Smooth muscle cell (in vitro differentiated cells): ENCODE measurements around the gene ST7L. TPM values are rescaled to one million over a fixed set of nuclear protein-coding genes. Genes with fewer than 3 reads are reported as not detected.
A peak's percentile ranks its signal among the peaks of the same experiment; 100 is the strongest.

Experiments used
- DNase-seq: peaks from one replicate; lab custom pipeline; 2025; ENCODE audit not compliant: unreplicated experiment; lab: John Stamatoyannopoulos, UW
- H2AFZ ChIP-seq: fragments of 200-600 bp; sonication (generic); 2 replicates; pipeline ENCODE4 v1.6.0; 2016; ENCODE audit warnings: antibody characterized with exemption, low read depth, mild to moderate bottlenecking
- H3F3A ChIP-seq: fragments of 200-600 bp; sonication (generic); 2 replicates; pipeline ENCODE4 v1.6.0; 2017; ENCODE audit warnings: antibody characterized with exemption, low read depth
- H3K27ac ChIP-seq: fragments of 200-600 bp; sonication (generic); 2 replicates; pipeline ENCODE4 v1.5.1; 2016; ENCODE audit warnings: low read depth, mild to moderate bottlenecking
- H3K27me3 ChIP-seq: fragments of 200-600 bp; sonication (generic); 2 replicates; pipeline ENCODE4 v1.6.1; 2016; ENCODE audit warnings: low read depth, mild to moderate bottlenecking
- H3K36me3 ChIP-seq: fragments of 200-600 bp; sonication (generic); 2 replicates; pipeline ENCODE4 v1.5.1; 2016; ENCODE audit warnings: low read depth
- H3K4me1 ChIP-seq: fragments of 200-600 bp; sonication (generic); 2 replicates; pipeline ENCODE4 v1.5.1; 2016; ENCODE audit warnings: low read depth
- H3K4me2 ChIP-seq: fragments of 200-600 bp; sonication (generic); 2 replicates; pipeline ENCODE4 v1.6.0; 2016; ENCODE audit warnings: mild to moderate bottlenecking
- H3K4me3 ChIP-seq: fragments of 200-600 bp; sonication (generic); 2 replicates; pipeline ENCODE4 v1.5.1; 2016; ENCODE audit warnings: mild to moderate bottlenecking
- H3K79me2 ChIP-seq: fragments of 200-600 bp; sonication (generic); 2 replicates; pipeline ENCODE4 v1.6.0; 2016; ENCODE audit warnings: low read depth, mild to moderate bottlenecking
- H3K9ac ChIP-seq: fragments of 200-600 bp; sonication (generic); 2 replicates; pipeline ENCODE4 v1.6.0; 2016; ENCODE audit warnings: low read depth
- H3K9me3 ChIP-seq: fragments of 200-600 bp; sonication (generic); replicated peaks from 2 replicates; pipeline ENCODE4 v1.5.1; 2016; ENCODE audit warnings: low read depth
- H4K20me1 ChIP-seq: fragments of 200-600 bp; sonication (generic); 2 replicates; pipeline ENCODE4 v1.6.0; 2016; ENCODE audit warnings: low read depth
- CTCF ChIP-seq: fragments of 200-600 bp; sonication (generic); IDR thresholded peaks from 2 replicates; pipeline ENCODE4 v1.5.1; 2017; ENCODE audit warnings: borderline replicate concordance, mild to moderate bottlenecking, antibody characterized with exemption; ENCODE audit not compliant: insufficient read depth, poor library complexity, severe bottlenecking
- WGBS: methylation state at CpG from one replicate; pipeline ENCODE4 v1.1.7; 2016; ENCODE audit warnings: low lambda C conversion rate; 5-methylcytosine and 5-hydroxymethylcytosine counted together
- polyA plus RNA-seq: library from polyadenylated mRNA; unstranded; fragments of >200 nt; fragmentation: Nextera tagmentation; extraction: Ambion mirVana; gene quantifications from 2 replicates; pipeline ENCODE4 v1.2.1, GENCODE V29; 2016
- total RNA-seq: library from RNA; depleted of rRNA; stranded (reverse); fragments of >200 nt; gene quantifications from 2 replicates; pipeline ENCODE4 v1.2.3, GENCODE V29; 2014

Gene ST7L, protein sequence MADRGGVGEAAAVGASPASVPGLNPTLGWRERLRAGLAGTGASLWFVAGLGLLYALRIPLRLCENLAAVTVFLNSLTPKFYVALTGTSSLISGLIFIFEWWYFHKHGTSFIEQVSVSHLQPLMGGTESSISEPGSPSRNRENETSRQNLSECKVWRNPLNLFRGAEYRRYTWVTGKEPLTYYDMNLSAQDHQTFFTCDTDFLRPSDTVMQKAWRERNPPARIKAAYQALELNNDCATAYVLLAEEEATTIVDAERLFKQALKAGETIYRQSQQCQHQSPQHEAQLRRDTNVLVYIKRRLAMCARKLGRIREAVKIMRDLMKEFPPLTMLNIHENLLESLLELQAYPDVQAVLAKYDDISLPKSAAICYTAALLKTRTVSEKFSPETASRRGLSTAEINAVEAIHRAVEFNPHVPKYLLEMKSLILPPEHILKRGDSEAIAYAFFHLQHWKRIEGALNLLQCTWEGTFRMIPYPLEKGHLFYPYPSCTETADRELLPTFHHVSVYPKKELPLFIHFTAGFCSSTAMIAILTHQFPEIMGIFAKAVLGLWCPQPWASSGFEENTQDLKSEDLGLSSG
- total RNA-seq: 17.2 and 28.0 TPM in 2 replicates
- polyA plus RNA-seq: 11.8 and 16.3 TPM in 2 replicates

GRCh38 chr1:112618721-112619517 is at the start of gene ST7L:
ST7L (minus strand) TSS chr1:112619141; CDS start chr1:112619113, 28 bp downstream.
- no peaks in the 10 kb centered on the region for H3K27me3 ChIP-seq
- H3K4me2 ChIP-seq: peak within 1 kb of the TSS; percentile 94
- H2AFZ ChIP-seq: peak within 1 kb of the TSS; percentile 73
- H3K9ac ChIP-seq: peak within 1 kb of the TSS; percentile 96
- peaks cover 4% of the 10 kb centered on the region for H3F3A ChIP-seq
- no peak for TF ChIP-seq CTCF
- H3K36me3 ChIP-seq: no peaks in the 10 kb centered on the region
- peaks cover 18% of the 10 kb centered on the region for H3K4me1 ChIP-seq
- peak; percentile 51 for DNase-seq
- H3K79me2 ChIP-seq: peaks cover 79% of the 10 kb centered on the region
- H3K9me3 ChIP-seq: no peaks in the 10 kb centered on the region
- H4K20me1 ChIP-seq: peaks cover 37% of the 10 kb centered on the region
- WGBS: under 1% methylated on average over 46 of the region's 48 CpGs
- H3K27ac ChIP-seq: peak within 1 kb of the TSS; percentile 96
- peak within 1 kb of the TSS; percentile 89 for H3K4me3 ChIP-seq

GRCh38 chr1:112666946-112667345 is 48.0 kb upstream of the ST7L start:
- no peak for TF ChIP-seq CTCF
- Histone ChIP-seq H3K27me3 (no peaks in the 10 kb centered on the region), H3K4me2 (no peak overlapping the region), H3K27ac (no peak overlapping the region), H2AFZ (no peak overlapping the region), H4K20me1 (peaks cover 3% of the 10 kb centered on the region), H3K9ac (no peak overlapping the region), H3K36me3 (peaks cover 27% of the 10 kb centered on the region), H3K79me2 (no peaks in the 10 kb centered on the region), H3K9me3 (no peaks in the 10 kb centered on the region), H3K4me3 (no peak overlapping the region), H3K4me1 (no peaks in the 10 kb centered on the region), H3F3A (peaks cover 33% of the 10 kb centered on the region)
- DNase-seq: no peak
- 93% methylated on average over 2 of the region's 2 CpGs for WGBS

- Histone ChIP-seq H3K9me3 (no peaks in the 10 kb centered on the region), H3K4me1 (no peaks in the 10 kb centered on the region), H3K36me3 (peaks cover 27% of the 10 kb centered on the region), H3K27me3 (no peaks in the 10 kb centered on the region), H3K4me3 (no peak overlapping the region), H3K27ac (no peak overlapping the region), H2AFZ (no peak overlapping the region), H3K9ac (no peak overlapping the region), H3F3A (peaks cover 22% of the 10 kb centered on the region), H3K79me2 (no peaks in the 10 kb centered on the region), H3K4me2 (no peak overlapping the region), H4K20me1 (peaks cover 3% of the 10 kb centered on the region)
- DNase-seq: no peak
- 92% methylated on average over 3 of the region's 3 CpGs for WGBS
- TF ChIP-seq CTCF: no peak
Observed at GRCh38 chr1:112665857-112666256, 46.9 kb upstream of the ST7L start.
